ENCODE data around the gene HDAC9.

HDAC9 gene

GRCh38 chr7:18927134-18927533 is 431.6 kb downstream of the HDAC9 start:
- Histone ChIP-seq H3K4me1 (ENCODE audit: control insufficient read depth, insufficient read depth, low read length) (no peaks in the 10 kb centered on the region), H3K9ac (ENCODE audit: low read depth, low read length) (no peak overlapping the region), H3K4me3 (ENCODE audit: low read depth, low read length) (no peak overlapping the region), H3K27ac (ENCODE audit: low read depth, low read length) (no peak overlapping the region), H3K27me3 (ENCODE audit: control insufficient read depth, insufficient read depth, low read length) (no peaks in the 10 kb centered on the region), H3K36me3 (ENCODE audit: control insufficient read depth, insufficient read depth, low read length) (no peaks in the 10 kb centered on the region), H3K9me3 (ENCODE audit: control insufficient read depth, insufficient read depth, low read length) (no peaks in the 10 kb centered on the region)

DNA sequence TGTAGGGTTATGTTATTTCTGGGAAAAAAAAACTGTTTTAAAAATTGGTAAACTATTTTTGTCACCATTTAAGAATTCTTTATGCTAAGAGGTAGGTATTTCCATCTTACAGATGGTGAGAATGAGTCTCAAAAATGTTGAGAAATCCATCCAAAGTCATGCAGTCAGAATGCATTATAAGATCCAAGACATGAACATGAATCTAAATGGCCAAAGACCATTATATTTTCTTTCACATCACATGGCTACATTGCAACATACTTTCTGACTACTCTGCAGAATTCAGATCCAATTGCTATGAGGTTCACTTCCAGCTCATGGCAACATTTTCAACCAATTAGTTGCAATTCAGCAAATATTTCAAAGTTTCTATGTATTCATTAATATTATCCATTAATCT is 440.7 kb downstream of the HDAC9 start:
- Histone ChIP-seq H3K27me3 (ENCODE audit: control insufficient read depth, insufficient read depth, low read length) (no peaks in the 10 kb centered on the region), H3K9me3 (ENCODE audit: control insufficient read depth, insufficient read depth, low read length) (no peaks in the 10 kb centered on the region), H3K9ac (ENCODE audit: low read depth, low read length) (no peak overlapping the region), H3K4me3 (ENCODE audit: low read depth, low read length) (no peak overlapping the region), H3K4me1 (ENCODE audit: control insufficient read depth, insufficient read depth, low read length) (peaks cover 17% of the 10 kb centered on the region), H3K27ac (ENCODE audit: low read depth, low read length) (no peak overlapping the region), H3K36me3 (ENCODE audit: control insufficient read depth, insufficient read depth, low read length) (no peaks in the 10 kb centered on the region)

GRCh38 chr7:18939771-18940592 is 444.4 kb downstream of the HDAC9 start:
- no peak overlapping the region for H3K4me3 ChIP-seq (ENCODE audit: low read depth, low read length)
- H3K27ac ChIP-seq (ENCODE audit: low read depth, low read length) = peak overlapping the region; percentile 95
- H3K4me1 ChIP-seq (ENCODE audit: control insufficient read depth, insufficient read depth, low read length) = peaks cover 21% of the 10 kb centered on the region
- H3K9me3 ChIP-seq (ENCODE audit: control insufficient read depth, insufficient read depth, low read length) = no peaks in the 10 kb centered on the region
- H3K9ac ChIP-seq (ENCODE audit: low read depth, low read length) = no peak overlapping the region
- H3K27me3 ChIP-seq (ENCODE audit: control insufficient read depth, insufficient read depth, low read length) = no peaks in the 10 kb centered on the region
- no peaks in the 10 kb centered on the region for H3K36me3 ChIP-seq (ENCODE audit: control insufficient read depth, insufficient read depth, low read length)

- H3K9ac ChIP-seq (ENCODE audit: low read depth, low read length) = no peak overlapping the region
- peak overlapping the region; percentile 95 for H3K27ac ChIP-seq (ENCODE audit: low read depth, low read length)
- no peaks in the 10 kb centered on the region for H3K27me3 ChIP-seq (ENCODE audit: control insufficient read depth, insufficient read depth, low read length)
- no peaks in the 10 kb centered on the region for H3K9me3 ChIP-seq (ENCODE audit: control insufficient read depth, insufficient read depth, low read length)
- H3K36me3 ChIP-seq (ENCODE audit: control insufficient read depth, insufficient read depth, low read length) = no peaks in the 10 kb centered on the region
- peaks cover 21% of the 10 kb centered on the region for H3K4me1 ChIP-seq (ENCODE audit: control insufficient read depth, insufficient read depth, low read length)
- peak overlapping the region; percentile 7; the same call in 1 of the 2 replicates for H3K4me3 ChIP-seq (ENCODE audit: low read depth, low read length)
These were observed 445.1 kb downstream of the HDAC9 start for GRCh38 chr7:18940593-18941134.

DNA sequence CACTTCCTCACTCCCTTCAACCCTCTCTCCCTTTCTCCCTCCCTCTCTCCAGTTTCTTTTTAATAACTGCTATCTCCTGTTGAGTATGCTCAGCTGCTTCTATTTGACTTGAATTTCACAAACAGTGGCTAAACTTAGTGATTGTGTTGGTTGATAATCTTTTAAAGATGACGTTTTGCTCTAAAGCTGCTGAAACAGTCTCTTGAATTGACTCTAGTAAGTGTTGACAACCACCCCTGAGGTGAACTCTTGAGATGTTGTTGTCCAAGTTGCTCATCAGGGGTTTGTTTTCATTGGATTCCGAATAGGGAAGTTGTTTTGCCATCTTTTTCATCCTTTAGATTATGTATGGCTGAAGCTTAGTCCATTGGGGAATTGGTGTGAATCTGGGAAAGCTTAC is 445.7 kb downstream of the HDAC9 start:
- peak overlapping the region; percentile 7; the same call in 1 of the 2 replicates for H3K4me3 ChIP-seq (ENCODE audit: low read depth, low read length)

GRCh38 chr7:18948521-18948920 is 453.0 kb downstream of the HDAC9 start:
- H3K9ac ChIP-seq (ENCODE audit: low read depth, low read length) = no peak overlapping the region
- no peaks in the 10 kb centered on the region for H3K27me3 ChIP-seq (ENCODE audit: control insufficient read depth, insufficient read depth, low read length)
- H3K27ac ChIP-seq (ENCODE audit: low read depth, low read length) = no peak overlapping the region
- no peaks in the 10 kb centered on the region for H3K9me3 ChIP-seq (ENCODE audit: control insufficient read depth, insufficient read depth, low read length)
- H3K36me3 ChIP-seq (ENCODE audit: control insufficient read depth, insufficient read depth, low read length) = no peaks in the 10 kb centered on the region
- no peak overlapping the region for H3K4me3 ChIP-seq (ENCODE audit: low read depth, low read length)
- no peaks in the 10 kb centered on the region for H3K4me1 ChIP-seq (ENCODE audit: control insufficient read depth, insufficient read depth, low read length)

More for the DNA sequence above, 445.7 kb downstream of the HDAC9 start:
- Histone ChIP-seq H3K27ac (ENCODE audit: low read depth, low read length) (peak overlapping the region; percentile 95), H3K36me3 (ENCODE audit: control insufficient read depth, insufficient read depth, low read length) (no peaks in the 10 kb centered on the region), H3K9ac (ENCODE audit: low read depth, low read length) (no peak overlapping the region), H3K9me3 (ENCODE audit: control insufficient read depth, insufficient read depth, low read length) (no peaks in the 10 kb centered on the region), H3K27me3 (ENCODE audit: control insufficient read depth, insufficient read depth, low read length) (no peaks in the 10 kb centered on the region), H3K4me1 (ENCODE audit: control insufficient read depth, insufficient read depth, low read length) (peaks cover 21% of the 10 kb centered on the region)

DNA sequence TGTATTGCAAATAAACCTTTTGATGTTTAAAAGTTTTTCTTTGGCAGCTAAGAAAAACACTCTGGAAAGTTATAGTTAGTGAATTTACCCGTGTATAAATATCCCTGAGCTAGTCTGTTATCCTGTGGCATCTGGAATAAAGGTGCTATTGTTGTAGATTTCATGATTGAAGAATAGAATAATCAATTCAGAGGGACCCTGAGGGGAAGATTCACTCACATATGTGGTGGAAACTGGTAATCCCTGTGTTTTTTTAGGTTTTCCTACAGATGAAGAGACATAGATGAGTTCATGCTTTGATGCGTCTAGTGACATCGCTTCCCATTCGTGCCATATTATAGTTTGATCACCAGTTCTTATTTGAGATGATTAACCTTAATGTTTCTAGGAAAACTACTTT is 457.3 kb downstream of the HDAC9 start:
- H3K36me3 ChIP-seq (ENCODE audit: control insufficient read depth, insufficient read depth, low read length) = no peaks in the 10 kb centered on the region
- H3K27me3 ChIP-seq (ENCODE audit: control insufficient read depth, insufficient read depth, low read length) = no peaks in the 10 kb centered on the region
- H3K9ac ChIP-seq (ENCODE audit: low read depth, low read length) = no peak overlapping the region
- no peak overlapping the region for H3K27ac ChIP-seq (ENCODE audit: low read depth, low read length)
- H3K4me3 ChIP-seq (ENCODE audit: low read depth, low read length) = no peak overlapping the region
- H3K9me3 ChIP-seq (ENCODE audit: control insufficient read depth, insufficient read depth, low read length) = no peaks in the 10 kb centered on the region
- no peaks in the 10 kb centered on the region for H3K4me1 ChIP-seq (ENCODE audit: control insufficient read depth, insufficient read depth, low read length)

DNA sequence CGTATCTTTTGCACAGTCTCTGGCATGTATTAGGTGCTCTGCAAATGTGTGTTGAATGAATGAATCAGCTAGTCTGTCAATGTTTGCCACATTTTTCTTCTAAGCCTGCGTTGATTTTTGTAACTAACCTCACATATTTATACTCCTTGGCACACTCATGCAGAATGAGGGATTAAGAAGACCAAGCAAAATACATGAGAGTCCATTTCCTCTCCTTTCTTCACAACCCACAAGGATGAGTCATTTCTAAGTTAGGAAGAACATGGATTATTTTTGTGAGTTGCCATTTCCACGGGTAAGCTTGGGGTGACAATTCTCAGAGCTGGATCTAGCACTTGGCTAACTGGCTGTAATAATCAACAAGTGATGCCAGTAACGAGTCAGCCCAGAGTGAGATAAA is 463.1 kb downstream of the HDAC9 start:
- H3K9ac ChIP-seq (ENCODE audit: low read depth, low read length) = no peak overlapping the region
- no peaks in the 10 kb centered on the region for H3K4me1 ChIP-seq (ENCODE audit: control insufficient read depth, insufficient read depth, low read length)
- no peaks in the 10 kb centered on the region for H3K9me3 ChIP-seq (ENCODE audit: control insufficient read depth, insufficient read depth, low read length)
- H3K27me3 ChIP-seq (ENCODE audit: control insufficient read depth, insufficient read depth, low read length) = no peaks in the 10 kb centered on the region
- H3K4me3 ChIP-seq (ENCODE audit: low read depth, low read length) = no peak overlapping the region
- no peaks in the 10 kb centered on the region for H3K36me3 ChIP-seq (ENCODE audit: control insufficient read depth, insufficient read depth, low read length)
- no peak overlapping the region for H3K27ac ChIP-seq (ENCODE audit: low read depth, low read length)

- no peak overlapping the region for H3K9ac ChIP-seq (ENCODE audit: low read depth, low read length)
- no peaks in the 10 kb centered on the region for H3K27me3 ChIP-seq (ENCODE audit: control insufficient read depth, insufficient read depth, low read length)
- H3K36me3 ChIP-seq (ENCODE audit: control insufficient read depth, insufficient read depth, low read length) = no peaks in the 10 kb centered on the region
- no peaks in the 10 kb centered on the region for H3K9me3 ChIP-seq (ENCODE audit: control insufficient read depth, insufficient read depth, low read length)
- H3K27ac ChIP-seq (ENCODE audit: low read depth, low read length) = no peak overlapping the region
- H3K4me3 ChIP-seq (ENCODE audit: low read depth, low read length) = no peak overlapping the region
- H3K4me1 ChIP-seq (ENCODE audit: control insufficient read depth, insufficient read depth, low read length) = no peaks in the 10 kb centered on the region
These were observed 465.2 kb downstream of the HDAC9 start for GRCh38 chr7:18960725-18961124.

DNA sequence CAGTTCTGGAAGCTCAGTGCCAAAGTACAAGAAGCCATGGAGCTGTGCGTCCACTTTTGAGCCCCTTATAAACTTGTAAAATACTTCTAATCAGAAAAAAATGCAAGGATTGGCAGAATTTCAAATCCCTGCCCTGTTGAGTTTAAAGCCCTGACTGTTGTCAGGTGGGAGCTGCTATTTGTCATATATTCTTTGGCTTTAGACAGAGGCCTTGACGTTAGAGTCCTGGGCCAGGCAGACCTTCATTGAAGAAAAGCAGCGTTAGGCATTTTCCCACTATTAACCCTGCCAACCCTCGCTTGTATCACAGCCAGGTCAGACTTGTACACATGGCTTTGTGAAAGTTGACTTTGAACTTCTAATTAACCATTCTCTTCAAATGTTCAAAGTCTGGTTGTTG is 466.5 kb downstream of the HDAC9 start:
- Histone ChIP-seq H3K27ac (ENCODE audit: low read depth, low read length) (no peak overlapping the region), H3K9me3 (ENCODE audit: control insufficient read depth, insufficient read depth, low read length) (no peaks in the 10 kb centered on the region), H3K27me3 (ENCODE audit: control insufficient read depth, insufficient read depth, low read length) (no peaks in the 10 kb centered on the region), H3K9ac (ENCODE audit: low read depth, low read length) (no peak overlapping the region), H3K4me3 (ENCODE audit: low read depth, low read length) (no peak overlapping the region), H3K4me1 (ENCODE audit: control insufficient read depth, insufficient read depth, low read length) (no peaks in the 10 kb centered on the region), H3K36me3 (ENCODE audit: control insufficient read depth, insufficient read depth, low read length) (no peaks in the 10 kb centered on the region)

- Histone ChIP-seq H3K36me3 (ENCODE audit: control insufficient read depth, insufficient read depth, low read length) (no peaks in the 10 kb centered on the region), H3K4me3 (ENCODE audit: low read depth, low read length) (no peak overlapping the region), H3K9me3 (ENCODE audit: control insufficient read depth, insufficient read depth, low read length) (no peaks in the 10 kb centered on the region), H3K4me1 (ENCODE audit: control insufficient read depth, insufficient read depth, low read length) (no peaks in the 10 kb centered on the region), H3K9ac (ENCODE audit: low read depth, low read length) (no peak overlapping the region), H3K27me3 (ENCODE audit: control insufficient read depth, insufficient read depth, low read length) (no peaks in the 10 kb centered on the region), H3K27ac (ENCODE audit: low read depth, low read length) (no peak overlapping the region)
These were observed 470.1 kb downstream of the HDAC9 start for GRCh38 chr7:18965657-18966056.

All from HUES48 (cell line).